ENCODE measurements around the gene XRCC4. TPM values are rescaled to one million over a fixed set of nuclear protein-coding genes. Genes with fewer than 3 reads are reported as not detected.

XRCC4 gene
- total and polyA plus RNA-seq, 11 donors = 3.3 to 50.5 (median 8.0) TPM

- ATAC-seq (no peak), DNase-seq (no peak)
- Histone ChIP-seq H3K4me3 (no peak overlapping the region), H3K27me3 (no peaks in the 10 kb centered on the region), H3K36me3 (no peaks in the 10 kb centered on the region), H3K27ac (no peak overlapping the region), H3K9me3 (no peaks in the 10 kb centered on the region), H3K4me1 (no peaks in the 10 kb centered on the region)
- no peak for TF ChIP-seq CTCF (IDR thresholded peaks at IDR 0.05)
- TF ChIP-seq POLR2A (IDR thresholded peaks at IDR 0.05) = no peak
- intact Hi-C loops (cut with DNase I) = no loop called here
Measured at GRCh38 chr5:83219077-83219476, 141.7 kb downstream of the XRCC4 start.

GRCh38 chr5:83219495-83219894 is 142.1 kb downstream of the XRCC4 start:
- Histone ChIP-seq H3K4me3 (no peak overlapping the region), H3K4me1 (no peaks in the 10 kb centered on the region), H3K9me3 (no peaks in the 10 kb centered on the region), H3K27ac (no peak overlapping the region), H3K36me3 (no peaks in the 10 kb centered on the region), H3K27me3 (no peaks in the 10 kb centered on the region)
- intact Hi-C loops (cut with DNase I) = no loop called here
- no peak for DNase-seq
- ATAC-seq = no peak
- 71 to 74% (median 73%) methylated on average over 4 of the region's 4 CpGs for WGBS, 4 donors
- TF ChIP-seq POLR2A (IDR thresholded peaks at IDR 0.05) (no peak), CTCF (IDR thresholded peaks at IDR 0.05) (no peak)

- intact Hi-C loops (cut with DNase I) = no loop called here
- no peak for DNase-seq
Measured at GRCh38 chr5:83220331-83220730, 143.0 kb downstream of the XRCC4 start.

GRCh38 chr5:83222906-83223305 is 145.6 kb downstream of the XRCC4 start:
- intact Hi-C loops (cut with DNase I) = no loop called here

More at GRCh38 chr5:83220331-83220730, 143.0 kb downstream of the XRCC4 start:
- Histone ChIP-seq H3K4me3 (no peak overlapping the region), H3K4me1 (no peaks in the 10 kb centered on the region), H3K27me3 (no peaks in the 10 kb centered on the region), H3K36me3 (no peaks in the 10 kb centered on the region), H3K27ac (no peak overlapping the region), H3K9me3 (no peaks in the 10 kb centered on the region)
- TF ChIP-seq POLR2A (IDR thresholded peaks at IDR 0.05) (no peak), CTCF (IDR thresholded peaks at IDR 0.05) (no peak)
- 28 to 48% (median 45%) methylated on average over 3 of the region's 3 CpGs for WGBS, 4 donors
- no peak for ATAC-seq

More at GRCh38 chr5:83222906-83223305, 145.6 kb downstream of the XRCC4 start:
- H3K4me3 ChIP-seq = no peak overlapping the region
- no peaks in the 10 kb centered on the region for H3K27me3 ChIP-seq
- WGBS, 4 donors = 91 to 97% (median 93%) methylated on average over 2 of the region's 2 CpGs
- H3K4me1 ChIP-seq = no peaks in the 10 kb centered on the region
- H3K9me3 ChIP-seq = no peaks in the 10 kb centered on the region
- ATAC-seq (no peak), DNase-seq (no peak)
- H3K36me3 ChIP-seq = no peaks in the 10 kb centered on the region
- H3K27ac ChIP-seq = no peak overlapping the region
- TF ChIP-seq POLR2A (IDR thresholded peaks at IDR 0.05) (no peak), CTCF (IDR thresholded peaks at IDR 0.05) (no peak)

Data from heart left ventricle (tissue), 16 donors.